NCI-H1048 (cell line): ENCODE results near the gene SNRPF.
A peak's percentile ranks its signal among the peaks of the same experiment; 100 is the strongest.
"Not testable (repeated sequence)": the region's sequence is repeated elsewhere in the genome, so short reads cannot be mapped to it uniquely, and the experiment has no call there.

Experiments used
- DNase-seq: peaks from one replicate; lab custom pipeline; 2025; lab: John Stamatoyannopoulos, UW

The SNRPF gene

GRCh38 chr12:95858451-95859343 is at the start of gene SNRPF:
TSS of gene SNRPF (plus strand) at chr12:95858952. CDS start at chr12:95859074, 122 bp downstream.
- peak; percentile 91 for DNase-seq

- DNase-seq, result no peak
Observed at GRCh38 chr12:95809000-95809680, 49.6 kb upstream of the SNRPF start.

- DNase-seq, result no peak
Observed at GRCh38 chr12:95810411-95810810, 48.3 kb upstream of the SNRPF start.

GRCh38 chr12:95812155-95812554 is 46.6 kb upstream of the SNRPF start:
- not testable (repeated sequence) for DNase-seq

GRCh38 chr12:95815632-95816212 is 43.0 kb upstream of the SNRPF start:
- no peak for DNase-seq

- peak; percentile 21 for DNase-seq
Observed at GRCh38 chr12:95820096-95820703, 38.6 kb upstream of the SNRPF start.

GRCh38 chr12:95829395-95829794 is 29.4 kb upstream of the SNRPF start:
- no peak for DNase-seq

GRCh38 chr12:95830335-95831089 is 28.2 kb upstream of the SNRPF start:
- DNase-seq, result no peak

- no peak for DNase-seq
Observed at GRCh38 chr12:95834572-95834971, 24.2 kb upstream of the SNRPF start.

- DNase-seq, result no peak
Observed at GRCh38 chr12:95836185-95836609, 22.6 kb upstream of the SNRPF start.

- no peak for DNase-seq
Observed at GRCh38 chr12:95836630-95837239, 22.0 kb upstream of the SNRPF start.

GRCh38 chr12:95837240-95838038 is 21.3 kb upstream of the SNRPF start:
- DNase-seq, result no peak

- DNase-seq, result no peak
Observed at GRCh38 chr12:95838125-95838524, 20.6 kb upstream of the SNRPF start.

- DNase-seq, result not testable (repeated sequence)
Observed at GRCh38 chr12:95842426-95842825, 16.3 kb upstream of the SNRPF start.

GRCh38 chr12:95848575-95849388 is 10.0 kb upstream of the SNRPF start:
- DNase-seq, result no peak

GRCh38 chr12:95851606-95852005 is 7.1 kb upstream of the SNRPF start:
- DNase-seq, result no peak

- DNase-seq, result no peak
Observed at GRCh38 chr12:95852133-95852532, 6.6 kb upstream of the SNRPF start.

GRCh38 chr12:95857156-95857555 is 1.6 kb upstream of the SNRPF start:
- DNase-seq, result no peak

- DNase-seq, result no peak
Observed at GRCh38 chr12:95857799-95858198, 953 bp upstream of the SNRPF start.
